KMS-11 (cell line): ENCODE measurements around the gene CAMTA1.

Experiments used
- H2AFZ ChIP-seq: fragments of 200-600 bp; sonication (generic); 2 replicates; pipeline ENCODE4 v1.6.1; 2016; ENCODE audit warnings: antibody characterized with exemption, mixed run types, low read depth
- H3K27ac ChIP-seq: fragments of 200-600 bp; sonication (generic); 2 replicates; pipeline ENCODE4 v1.6.1; 2016; ENCODE audit warnings: mild to moderate bottlenecking, mixed run types
- H3K27me3 ChIP-seq: fragments of 200-600 bp; sonication (generic); 2 replicates; pipeline ENCODE4 v1.6.1; 2017; ENCODE audit warnings: mild to moderate bottlenecking, low read depth, mixed run types, moderate library complexity; ENCODE audit not compliant: insufficient read depth
- H3K36me3 ChIP-seq: fragments of 200-600 bp; sonication (generic); 2 replicates; pipeline ENCODE4 v1.6.1; 2017; ENCODE audit warnings: mild to moderate bottlenecking, mixed run types; ENCODE audit not compliant: insufficient read depth
- H3K4me1 ChIP-seq: fragments of 200-600 bp; sonication (generic); 2 replicates; pipeline ENCODE4 v1.6.1; 2016; ENCODE audit warnings: mild to moderate bottlenecking, low read depth, mixed run types; ENCODE audit not compliant: poor library complexity, severe bottlenecking
- H3K4me2 ChIP-seq: fragments of 200-600 bp; sonication (generic); 2 replicates; pipeline ENCODE4 v1.7.0; 2016; ENCODE audit warnings: mild to moderate bottlenecking, mixed run types
- H3K4me3 ChIP-seq: fragments of 200-600 bp; sonication (generic); IDR thresholded peaks from 2 replicates; pipeline ENCODE4 v1.6.1; 2017; ENCODE audit warnings: low read depth, low read length, mixed read lengths; ENCODE audit not compliant: insufficient read depth
- H3K79me2 ChIP-seq: fragments of 200-600 bp; sonication (generic); 2 replicates; pipeline ENCODE4 v1.6.1; 2016; ENCODE audit warnings: low read depth, mixed run types; ENCODE audit not compliant: insufficient read depth
- H3K9ac ChIP-seq: fragments of 200-600 bp; sonication (generic); 2 replicates; pipeline ENCODE4 v1.6.1; 2016; ENCODE audit warnings: mild to moderate bottlenecking, mixed run types
- H4K20me1 ChIP-seq: fragments of 200-600 bp; sonication (generic); 2 replicates; pipeline ENCODE4 v1.6.1; 2016; ENCODE audit warnings: mild to moderate bottlenecking, mixed run types; ENCODE audit not compliant: insufficient read depth
- TF ChIP-seq, protein P1 (sequence below): fragments of 200-600 bp; sonication (generic); conservative IDR thresholded peaks from 2 replicates; pipeline ENCODE4 v1.6.1; 2017; ENCODE audit warnings: low read depth, mild to moderate bottlenecking, antibody characterized with exemption, low read length, moderate library complexity, mixed read lengths

The CAMTA1 gene

DNA sequence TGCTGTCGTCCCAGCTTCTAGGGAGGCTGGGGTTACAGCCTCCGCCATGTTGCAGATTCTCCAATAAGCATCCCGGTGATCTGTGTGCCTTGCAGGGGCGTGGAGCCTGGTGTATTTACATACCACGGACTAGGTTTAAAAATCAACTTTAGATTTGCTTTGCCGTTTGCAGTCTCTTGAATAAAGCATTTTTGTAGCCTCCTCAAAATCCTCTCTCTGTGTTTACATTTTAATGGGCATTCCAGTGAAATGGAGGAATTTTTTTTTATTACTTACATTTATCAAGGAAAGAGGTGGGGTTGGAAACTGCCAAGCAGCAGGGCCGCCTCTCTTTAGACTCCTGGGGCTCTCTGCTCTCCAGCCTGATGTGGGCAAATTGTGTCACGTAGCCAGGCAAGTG is 548.4 kb downstream of the CAMTA1 start:
- no peaks in the 10 kb centered on the region for H3K36me3 ChIP-seq
- no peaks in the 10 kb centered on the region for H4K20me1 ChIP-seq
- no peak overlapping the region for H3K4me2 ChIP-seq
- H3K79me2 ChIP-seq: no peaks in the 10 kb centered on the region
- no peak overlapping the region for H2AFZ ChIP-seq
- H3K4me3 ChIP-seq: no peak overlapping the region
- TF ChIP-seq, protein P1, sequence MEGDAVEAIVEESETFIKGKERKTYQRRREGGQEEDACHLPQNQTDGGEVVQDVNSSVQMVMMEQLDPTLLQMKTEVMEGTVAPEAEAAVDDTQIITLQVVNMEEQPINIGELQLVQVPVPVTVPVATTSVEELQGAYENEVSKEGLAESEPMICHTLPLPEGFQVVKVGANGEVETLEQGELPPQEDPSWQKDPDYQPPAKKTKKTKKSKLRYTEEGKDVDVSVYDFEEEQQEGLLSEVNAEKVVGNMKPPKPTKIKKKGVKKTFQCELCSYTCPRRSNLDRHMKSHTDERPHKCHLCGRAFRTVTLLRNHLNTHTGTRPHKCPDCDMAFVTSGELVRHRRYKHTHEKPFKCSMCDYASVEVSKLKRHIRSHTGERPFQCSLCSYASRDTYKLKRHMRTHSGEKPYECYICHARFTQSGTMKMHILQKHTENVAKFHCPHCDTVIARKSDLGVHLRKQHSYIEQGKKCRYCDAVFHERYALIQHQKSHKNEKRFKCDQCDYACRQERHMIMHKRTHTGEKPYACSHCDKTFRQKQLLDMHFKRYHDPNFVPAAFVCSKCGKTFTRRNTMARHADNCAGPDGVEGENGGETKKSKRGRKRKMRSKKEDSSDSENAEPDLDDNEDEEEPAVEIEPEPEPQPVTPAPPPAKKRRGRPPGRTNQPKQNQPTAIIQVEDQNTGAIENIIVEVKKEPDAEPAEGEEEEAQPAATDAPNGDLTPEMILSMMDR: no peak
- H3K27me3 ChIP-seq: peaks cover 33% of the 10 kb centered on the region
- H3K9ac ChIP-seq: no peak overlapping the region
- no peaks in the 10 kb centered on the region for H3K4me1 ChIP-seq
- H3K27ac ChIP-seq: no peak overlapping the region

- Histone ChIP-seq H3K79me2 (no peaks in the 10 kb centered on the region), H3K27ac (no peak overlapping the region), H3K27me3 (peaks cover 33% of the 10 kb centered on the region), H3K4me1 (no peaks in the 10 kb centered on the region), H3K36me3 (no peaks in the 10 kb centered on the region), H4K20me1 (no peaks in the 10 kb centered on the region), H2AFZ (no peak overlapping the region), H3K4me2 (no peak overlapping the region), H3K4me3 (no peak overlapping the region), H3K9ac (no peak overlapping the region)
- TF ChIP-seq, protein P1: no peak
Measured at GRCh38 chr1:7334475-7335035, 549.3 kb downstream of the CAMTA1 start.

- Histone ChIP-seq H3K4me1 (no peaks in the 10 kb centered on the region), H3K27ac (no peak overlapping the region), H2AFZ (no peak overlapping the region), H3K27me3 (peaks cover 33% of the 10 kb centered on the region), H3K9ac (no peak overlapping the region), H3K4me2 (no peak overlapping the region), H3K36me3 (no peaks in the 10 kb centered on the region), H3K4me3 (no peak overlapping the region), H3K79me2 (no peaks in the 10 kb centered on the region), H4K20me1 (no peaks in the 10 kb centered on the region)
- TF ChIP-seq, protein P1: no peak
Measured at GRCh38 chr1:7335224-7335879, 550.1 kb downstream of the CAMTA1 start.

- Histone ChIP-seq H2AFZ (no peak overlapping the region), H3K36me3 (no peaks in the 10 kb centered on the region), H4K20me1 (no peaks in the 10 kb centered on the region), H3K4me2 (no peak overlapping the region), H3K4me3 (no peak overlapping the region), H3K9ac (no peak overlapping the region), H3K79me2 (no peaks in the 10 kb centered on the region), H3K27ac (no peak overlapping the region), H3K27me3 (peaks cover 18% of the 10 kb centered on the region; the same call in 1 of the 2 replicates), H3K4me1 (no peaks in the 10 kb centered on the region)
- TF ChIP-seq, protein P1: no peak
Measured at GRCh38 chr1:7338439-7338838, 553.2 kb downstream of the CAMTA1 start.
